Heart left ventricle (tissue), 13 donors: ENCODE measurements around the gene DMBT1.

ENCODE experiments used
- CTCF ChIP-seq, 12 donors: fragments of 200-600 bp; sonication (generic) in 4 of 12; IDR thresholded peaks; one replicate each; pipeline versions ENCODE4 v1.5.0 to v1.8.0; 2018 to 2022; ENCODE audit warnings: antibody characterized with exemption in 12 of 12, mild to moderate bottlenecking in 5 of 12
- POLR2A ChIP-seq, 2 donors: fragments of 450-650 bp; IDR thresholded peaks; one replicate each; pipeline ENCODE4 v1.6.1; 2017; ENCODE audit warnings: antibody characterized with exemption in 2 of 2, mild to moderate bottlenecking in 2 of 2, moderate library complexity in 2 of 2
- donor health status: ischemic (EF 13 %, LVEDD 7.1; RV severe dilation, severe dysfunction).
- donor health status: DM: no; HTN: yes; CAD: no.
- donor health status: DM: no; HTN: no; CAD: no.
- donor health status: ischemic (EF 25% LVEDD 6.9; RV normal size, moderate dysfunction).
- donor health status: ischemic (EF 25% LVEDD 5.7; RV mildly dilated, moderate dysfunction).
- donor health status: ischemic (EF 35%, LVEDD 5.7; RV mildly dilated, moderate dysfunction).
- donor health status: nonischemic (EF 11% LVEDD 7.7; RV severe dilation, severe dysfunction).
- donor health status: DM: yes; HTN: yes; CAD: no.
- donor health status: PGD.
- donor health status: ischemic (EF 29% LVEDD 5.4; RV normal size, mild dysfunction).
- donor health status: nonischemic (EF 23%, LVEDD 6.1; RV moderate dilation, normal function).

DNA sequence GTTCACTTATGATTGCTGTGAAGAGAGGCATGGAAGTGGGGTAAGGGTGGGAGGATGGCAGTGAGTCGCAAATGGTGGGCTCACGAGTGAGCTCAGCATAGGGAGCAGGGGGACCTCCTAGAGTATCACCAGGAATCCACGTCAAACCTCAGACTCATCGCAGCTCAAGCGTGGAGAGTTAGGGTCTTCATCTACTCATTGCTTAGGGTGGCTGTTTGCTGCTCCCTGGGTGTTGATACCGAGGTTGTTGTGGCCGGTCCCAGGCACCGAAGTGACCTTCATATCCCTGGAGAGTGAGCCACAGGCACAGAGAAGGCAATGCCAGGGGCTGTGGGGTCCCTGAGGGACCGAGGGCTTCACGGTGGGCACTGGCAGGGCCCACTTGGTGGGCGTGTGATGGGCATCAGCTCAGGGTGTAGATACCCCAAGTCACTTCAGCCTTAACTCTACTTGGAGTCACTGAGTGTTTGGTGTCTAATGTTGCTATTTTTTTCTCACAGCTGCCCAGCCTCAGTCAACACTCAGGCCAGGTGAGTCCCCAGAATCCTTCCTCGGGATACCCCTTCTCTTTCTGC lies 16.8 kb downstream of the DMBT1 start:
- no peak for TF ChIP-seq CTCF (IDR thresholded peaks at IDR 0.05)
- no peak for TF ChIP-seq POLR2A (IDR thresholded peaks at IDR 0.05)
